ENCODE measurements around the gene GOLGA5.

- TF ChIP-seq MAF1 (CRISPR knock-in tag; IDR thresholded peaks at IDR 0.05; ENCODE audit: borderline replicate concordance) (no peak), GTF2F1 (IDR thresholded peaks at IDR 0.05; ENCODE audit: low read length) (no peak), ZNF143 (CRISPR knock-in tag; IDR thresholded peaks at IDR 0.05) (no peak), ZNF17 (CRISPR knock-in tag; IDR thresholded peaks at IDR 0.05) (no peak), POLR2AphosphoS5 (IDR thresholded peaks at IDR 0.05; ENCODE audit: low read depth, low read length) (no peak), SPEN (CRISPR knock-in tag; IDR thresholded peaks at IDR 0.05; ENCODE audit: low read depth) (no peak), FOXM1 (CRISPR knock-in tag; IDR thresholded peaks at IDR 0.05) (no peak), ZBTB25 (CRISPR knock-in tag; IDR thresholded peaks at IDR 0.05) (no peak), ZZZ3 (CRISPR knock-in tag; IDR thresholded peaks at IDR 0.05; ENCODE audit: borderline replicate concordance) (no peak), SETDB1 (CRISPR knock-in tag; IDR thresholded peaks at IDR 0.05; ENCODE audit: borderline replicate concordance) (no peak), YY1 (IDR thresholded peaks at IDR 0.05; ENCODE audit: insufficient read depth, insufficient replicate concordance, low read depth, low read length) (no peak), EEA1 (CRISPR knock-in tag; IDR thresholded peaks at IDR 0.05; ENCODE audit: borderline replicate concordance) (no peak)
- TF ChIP-seq, protein P1, sequence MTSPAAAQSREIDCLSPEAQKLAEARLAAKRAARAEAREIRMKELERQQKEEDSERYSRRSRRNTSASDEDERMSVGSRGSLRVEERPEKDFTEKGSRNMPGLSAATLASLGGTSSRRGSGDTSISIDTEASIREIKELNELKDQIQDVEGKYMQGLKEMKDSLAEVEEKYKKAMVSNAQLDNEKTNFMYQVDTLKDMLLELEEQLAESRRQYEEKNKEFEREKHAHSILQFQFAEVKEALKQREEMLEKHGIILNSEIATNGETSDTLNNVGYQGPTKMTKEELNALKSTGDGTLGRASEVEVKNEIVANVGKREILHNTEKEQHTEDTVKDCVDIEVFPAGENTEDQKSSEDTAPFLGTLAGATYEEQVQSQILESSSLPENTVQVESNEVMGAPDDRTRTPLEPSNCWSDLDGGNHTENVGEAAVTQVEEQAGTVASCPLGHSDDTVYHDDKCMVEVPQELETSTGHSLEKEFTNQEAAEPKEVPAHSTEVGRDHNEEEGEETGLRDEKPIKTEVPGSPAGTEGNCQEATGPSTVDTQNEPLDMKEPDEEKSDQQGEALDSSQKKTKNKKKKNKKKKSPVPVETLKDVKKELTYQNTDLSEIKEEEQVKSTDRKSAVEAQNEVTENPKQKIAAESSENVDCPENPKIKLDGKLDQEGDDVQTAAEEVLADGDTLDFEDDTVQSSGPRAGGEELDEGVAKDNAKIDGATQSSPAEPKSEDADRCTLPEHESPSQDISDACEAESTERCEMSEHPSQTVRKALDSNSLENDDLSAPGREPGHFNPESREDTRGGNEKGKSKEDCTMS (CRISPR knock-in tag; conservative IDR thresholded peaks at IDR 0.05) = no peak
These were observed 1.2 kb upstream of the GOLGA5 start for GRCh38 chr14:92792885-92793284.

Data from HepG2 (cell line).